HG02610 (cell line): ENCODE measurements around the gene AQP7.
"Not testable (repeated sequence)": the region's sequence is repeated elsewhere in the genome, so short reads cannot be mapped to it uniquely, and the experiment has no call there.

ENCODE experiments used
- ATAC-seq: cut with Tn5 transposase; IDR thresholded peaks from one replicate; pipeline ENCODE4 v1.9.1; 2021; ENCODE audit warnings: mild to moderate bottlenecking, moderate library complexity; ENCODE audit not compliant: unreplicated experiment

The AQP7 gene

GRCh38 chr9:33434317-33435105 lies 32.1 kb upstream of the AQP7 start:
- ATAC-seq = no peak

GRCh38 chr9:33433871-33434270 lies 31.5 kb upstream of the AQP7 start:
- ATAC-seq = no peak

DNA sequence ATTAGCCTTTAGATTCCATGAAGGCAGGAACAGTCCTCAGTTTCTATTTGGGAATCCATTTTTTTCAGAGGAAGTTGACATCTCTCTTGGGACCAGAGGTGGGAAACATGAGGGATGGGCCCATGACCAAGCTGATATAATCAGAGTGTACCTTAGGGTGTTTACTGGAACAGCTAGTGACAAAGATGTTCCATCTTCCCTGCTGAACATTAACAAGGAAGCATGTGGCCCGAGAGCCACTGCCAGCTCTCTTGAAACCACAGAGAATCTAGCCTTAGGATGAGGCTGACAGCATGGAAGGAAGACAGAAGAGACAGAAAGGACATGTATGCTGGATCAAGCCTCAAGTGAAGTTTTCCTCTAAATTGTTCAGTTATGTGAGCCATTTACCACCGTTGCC lies 29.1 kb upstream of the AQP7 start:
- no peak for ATAC-seq

DNA sequence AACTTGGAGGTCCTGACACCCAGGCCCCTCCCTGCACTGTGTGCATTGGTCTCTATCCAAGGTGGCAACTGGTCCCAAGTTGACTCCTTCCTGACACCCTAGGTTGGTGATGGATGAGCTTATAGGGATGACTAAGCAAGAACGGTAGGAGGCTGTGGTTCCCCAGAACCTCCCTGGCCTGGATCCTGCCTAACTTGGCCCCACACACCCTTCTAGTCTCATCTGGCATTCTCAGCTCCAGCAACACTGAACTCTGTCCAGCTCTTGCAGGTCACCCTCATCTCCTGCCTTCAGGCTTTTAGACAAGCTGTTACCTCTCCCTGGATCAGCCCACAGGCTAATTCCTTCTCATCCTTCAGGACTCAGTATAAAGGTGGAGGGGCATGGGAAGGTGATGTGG lies 28.6 kb upstream of the AQP7 start:
- no peak for ATAC-seq

DNA sequence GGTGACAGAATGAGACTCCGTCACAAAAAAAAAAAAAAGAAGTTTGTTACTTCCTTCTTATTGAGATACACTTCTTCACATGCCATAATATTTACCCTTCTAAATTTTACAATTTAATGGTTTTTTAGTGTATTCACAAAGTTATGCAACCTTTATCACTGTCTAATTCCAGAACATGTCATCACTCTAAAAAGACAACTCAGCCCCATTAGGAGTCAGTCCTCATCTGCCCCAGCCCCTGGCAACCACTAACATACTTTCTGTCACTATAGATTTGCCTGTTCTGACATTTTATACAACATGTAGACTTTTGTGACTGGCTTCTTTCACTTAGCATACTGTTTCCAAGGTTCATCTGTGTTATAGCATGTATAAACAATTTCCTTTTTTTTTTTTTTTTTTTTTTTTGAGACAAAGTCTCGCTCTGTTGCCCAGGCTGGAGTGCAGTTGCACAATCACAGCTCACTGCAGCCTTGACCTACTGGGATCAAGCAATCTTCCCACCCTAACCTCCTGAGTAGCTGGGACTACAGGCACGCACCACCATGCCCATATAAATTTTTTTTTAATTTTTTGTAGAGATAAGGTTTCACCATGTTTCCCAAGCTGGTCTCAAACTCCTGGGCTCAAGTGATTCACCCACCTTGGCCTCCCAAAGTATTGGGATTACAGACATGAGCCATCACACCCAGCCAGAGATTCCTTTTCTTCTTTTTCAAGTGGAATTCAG lies 27.1 kb upstream of the AQP7 start:
- ATAC-seq = no peak

DNA sequence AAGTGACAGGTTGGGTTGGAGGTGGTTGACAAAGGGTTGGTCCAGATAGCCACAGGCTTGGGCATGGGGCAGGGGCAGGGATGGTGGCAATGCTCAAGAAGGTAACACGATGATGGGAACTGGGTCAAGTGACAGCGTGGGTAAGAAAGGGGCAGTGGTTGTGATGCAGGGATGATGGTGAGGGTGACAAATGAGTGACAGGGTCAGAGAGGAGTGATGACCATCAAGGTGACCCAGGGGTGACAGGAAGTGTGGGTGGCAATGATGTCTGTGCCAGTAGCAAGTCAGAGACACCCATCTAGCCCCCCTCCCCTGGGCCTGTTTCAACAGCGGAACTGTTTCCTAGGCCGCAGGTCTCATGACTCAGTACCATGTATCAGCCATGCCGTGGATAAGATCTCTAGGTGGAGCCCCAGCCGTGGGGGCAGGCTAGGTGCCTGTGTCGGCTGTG lies 24.5 kb upstream of the AQP7 start:
- no peak for ATAC-seq

- no peak for ATAC-seq
Observed at GRCh38 chr9:33425128-33425533, 22.8 kb upstream of the AQP7 start.

DNA sequence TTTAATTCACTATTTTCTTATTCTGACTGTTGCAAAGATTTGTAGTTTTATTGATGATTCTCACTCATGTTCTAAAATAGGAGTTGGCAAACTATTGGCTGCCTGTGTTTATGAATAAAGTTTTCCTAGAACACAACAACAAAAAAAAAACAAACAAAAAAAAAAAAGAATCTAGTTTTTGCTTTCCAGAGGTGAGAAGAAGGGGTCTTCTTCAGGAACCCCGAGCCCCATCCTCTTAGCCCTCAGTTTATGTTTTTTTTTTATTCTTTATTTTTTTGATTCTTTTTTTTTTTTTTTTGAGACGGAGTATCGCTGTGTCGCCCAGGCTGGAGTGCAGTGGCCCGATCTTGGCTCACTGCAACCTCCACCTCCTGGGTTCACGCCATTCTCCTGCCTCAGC lies 22.1 kb upstream of the AQP7 start:
- ATAC-seq = not testable (repeated sequence)

DNA sequence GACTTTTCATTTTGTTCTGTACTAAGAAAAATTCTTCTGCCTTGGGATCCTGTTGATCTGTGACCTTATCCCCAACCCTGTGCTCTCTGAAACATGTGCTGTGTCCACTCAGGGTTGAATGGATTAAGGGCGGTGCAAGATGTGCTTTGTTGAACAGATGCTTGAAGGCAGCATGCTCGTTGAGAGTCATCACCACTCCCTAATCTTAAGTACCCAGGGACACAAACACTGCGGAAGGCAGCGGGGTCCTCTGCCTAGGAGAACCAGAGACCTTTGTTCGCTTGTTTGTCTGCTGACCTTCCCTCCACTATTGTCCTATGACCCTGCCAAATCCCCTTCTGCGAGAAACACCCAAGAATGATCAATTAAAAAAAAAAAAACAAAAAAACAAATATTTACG lies 21.7 kb upstream of the AQP7 start:
- not testable (repeated sequence) for ATAC-seq

- ATAC-seq = no peak
Observed at GRCh38 chr9:33419708-33420303, 17.4 kb upstream of the AQP7 start.

DNA sequence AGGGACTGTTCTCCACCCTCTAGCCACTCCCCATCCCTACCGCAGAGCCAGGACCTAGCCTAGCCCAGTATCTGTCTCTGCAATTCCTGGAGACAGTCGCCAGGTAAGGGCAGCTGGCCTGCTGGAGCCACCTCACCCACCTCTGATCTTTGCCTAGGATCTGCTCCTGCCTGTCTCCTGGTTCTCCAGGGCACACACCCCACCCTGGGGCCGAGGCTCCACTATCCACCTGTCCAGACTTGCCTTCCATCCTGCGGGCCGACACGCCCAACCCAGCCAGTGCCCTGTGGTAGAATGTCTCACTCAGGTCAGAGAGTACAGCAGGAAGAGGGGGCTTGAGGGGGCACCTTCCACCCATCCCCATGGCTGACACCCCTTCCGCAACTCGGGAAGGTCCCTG lies 15.7 kb upstream of the AQP7 start:
- ATAC-seq = no peak

GRCh38 chr9:33416996-33417395 lies 14.6 kb upstream of the AQP7 start:
- ATAC-seq = no peak

DNA sequence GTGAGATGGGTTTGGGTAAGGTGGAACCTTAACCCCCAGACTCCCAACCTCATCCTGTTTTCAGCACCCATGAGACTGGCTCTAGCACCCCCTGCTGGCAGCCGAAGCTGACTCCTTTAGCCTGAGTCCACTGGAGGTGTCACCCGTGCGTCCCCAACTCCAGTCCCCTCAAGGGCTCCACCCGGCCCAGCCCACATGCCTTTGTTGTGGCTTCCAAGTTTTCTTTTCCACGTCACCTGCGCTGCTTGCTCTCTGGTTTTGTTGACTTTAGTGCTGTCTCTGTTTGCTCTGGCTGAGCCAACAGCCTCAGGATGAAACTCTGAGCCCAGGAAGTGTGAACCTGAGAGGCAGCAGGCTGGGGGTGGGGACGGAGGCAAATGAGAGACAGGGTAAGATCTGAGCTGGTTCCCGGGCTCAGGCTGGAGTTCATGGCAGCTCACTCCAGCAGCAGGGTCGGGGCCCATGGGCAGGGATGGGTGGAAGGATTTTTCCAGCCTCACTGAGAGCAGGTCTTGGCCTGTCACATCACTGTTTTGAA lies 13.2 kb upstream of the AQP7 start:
- no peak for ATAC-seq

GRCh38 chr9:33414889-33415500 lies 12.6 kb upstream of the AQP7 start:
- no peak for ATAC-seq

DNA sequence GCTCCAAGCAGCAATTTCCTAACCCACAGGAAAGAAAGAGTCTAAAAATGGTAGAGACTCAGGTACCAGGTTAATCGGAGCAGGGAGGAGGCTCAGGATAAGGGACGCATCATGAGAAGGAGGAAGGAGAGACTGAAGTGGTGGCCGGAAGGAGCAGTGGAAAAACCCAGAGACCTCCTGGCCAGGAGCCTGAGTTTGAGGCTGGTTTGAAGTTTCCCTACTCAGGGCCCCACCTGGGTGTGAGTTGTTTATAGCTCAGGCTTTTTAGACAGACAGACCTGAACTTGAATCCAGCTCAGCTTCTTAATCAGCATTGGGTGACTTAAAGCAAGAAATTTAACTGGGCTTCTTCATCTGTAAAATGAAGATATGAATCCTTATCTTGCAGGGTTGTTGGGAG lies 11.9 kb upstream of the AQP7 start:
- no peak for ATAC-seq

GRCh38 chr9:33408087-33408486 lies 5.7 kb upstream of the AQP7 start:
- ATAC-seq = no peak

DNA sequence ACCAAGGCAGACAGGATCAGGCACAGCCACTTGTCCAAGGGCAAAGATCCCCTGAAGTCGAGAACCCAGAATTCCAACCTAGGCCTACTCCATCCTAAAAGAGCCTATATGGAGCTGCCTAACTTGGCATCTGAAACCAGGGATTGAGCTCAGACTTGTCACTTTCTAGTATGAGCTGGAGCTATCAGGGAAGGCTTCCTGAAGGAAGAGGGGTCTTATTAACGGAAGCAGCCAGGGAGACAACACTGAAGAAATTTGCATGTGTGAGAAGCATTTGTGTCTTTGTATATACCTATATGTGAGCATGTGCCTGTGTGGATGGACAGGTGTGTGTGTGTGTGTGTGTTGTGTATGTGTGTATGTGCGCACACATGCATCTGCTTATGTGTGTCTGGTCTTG lies 4.7 kb upstream of the AQP7 start:
- no peak for ATAC-seq

GRCh38 chr9:33404788-33405362 lies 2.5 kb upstream of the AQP7 start:
- ATAC-seq = no peak

- no peak for ATAC-seq
Observed at GRCh38 chr9:33403941-33404787, 1.8 kb upstream of the AQP7 start.

DNA sequence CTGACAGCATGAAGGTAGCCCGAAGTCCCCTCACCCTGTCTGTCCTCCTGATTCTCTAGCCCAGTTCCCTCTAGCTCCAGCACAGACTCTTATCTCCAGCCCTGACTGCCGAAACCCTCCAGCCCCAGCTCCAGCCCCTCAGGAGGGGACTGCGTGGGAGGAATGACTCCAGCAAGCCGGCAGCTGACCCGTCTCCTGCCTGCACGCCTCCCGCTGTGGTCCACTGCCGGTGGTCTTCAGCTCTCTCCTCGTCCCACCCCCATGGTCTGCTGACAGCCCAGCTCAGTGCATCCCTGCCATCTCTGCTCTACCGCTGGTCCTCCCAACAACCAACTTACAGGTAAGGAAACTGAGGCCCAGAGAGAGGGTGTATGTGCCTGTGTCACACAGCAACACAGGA lies 559 bp downstream of the AQP7 start:
- ATAC-seq = not testable (repeated sequence)
